GM10248 (cell line): ENCODE data around the gene ATP1A4.

ENCODE experiments used
- CTCF ChIA-PET: fragments of 300-600 bp; sonication (Branson Sonifier 250); formaldehyde crosslinking; extraction: SDS; loops from one replicate; lab custom pipeline; 2021; ENCODE audit warnings: antibody characterized with exemption; lab: Yijun Ruan, JAX
- POLR2A ChIA-PET: fragments of 350-650 bp; sonication (Branson Sonifier 250); formaldehyde crosslinking; extraction: SDS; loops from one replicate; lab custom pipeline; 2020; ENCODE audit warnings: antibody characterized with exemption; lab: Yijun Ruan, JAX
- DNase-seq: peaks from one replicate; pipeline ENCODE4 v3.0.0; 2012; ENCODE audit errors: extremely low spot score
- CTCF ChIP-seq: IDR thresholded peaks from 2 replicates; pipeline ENCODE4 v1.5.1; 2012; ENCODE audit warnings: mild to moderate bottlenecking, low read depth; ENCODE audit errors: extremely low read depth, missing control alignments, control extremely low read depth

ATP1A4 gene

GRCh38 chr1:160189649-160190625 is 38.5 kb downstream of the ATP1A4 start, which contains the start of gene CASQ1:
CASQ1 (plus strand) TSS chr1:160190575; CDS start chr1:160190752, 177 bp downstream.
- POLR2A ChIA-PET, result interaction anchor here (0.8 kb wide), 1 partner anchor 187 kb away, joined by 3 read pairs; no protein-coding TSS in a partner anchor
- CTCF ChIA-PET, result interaction anchor here (0.8 to 7.2 kb wide), 10 partner anchors 9 to 187 kb away, joined by 3 to 134 read pairs (median 12); partner anchors contain the start of genes PEA15 and PEX19
- no peak for DNase-seq
- TF ChIP-seq CTCF, result no peak

- CTCF ChIA-PET, result interaction anchor here (0.7 to 7.2 kb wide), 11 partner anchors 14 to 188 kb away, joined by 3 to 134 read pairs (median 15); partner anchors contain the start of genes PEA15 and PEX19
- POLR2A ChIA-PET, result no interaction called here
- no peak for TF ChIP-seq CTCF
- DNase-seq, result no peak
Observed at GRCh38 chr1:160191756-160192155, 40.4 kb downstream of the ATP1A4 start.

GRCh38 chr1:160192234-160192633 is 40.8 kb downstream of the ATP1A4 start:
- ChIA-PET POLR2A (no interaction called here), CTCF (interaction anchor here (1.4 to 7.2 kb wide), 14 partner anchors 9 to 187 kb away, joined by 3 to 134 read pairs (median 14); partner anchors contain the start of genes PEA15 and PEX19)
- no peak for TF ChIP-seq CTCF
- DNase-seq, result no peak

GRCh38 chr1:160193091-160193819 is 41.9 kb downstream of the ATP1A4 start:
- TF ChIP-seq CTCF, result peak; percentile 98
- ChIA-PET POLR2A (no interaction called here), CTCF (interaction anchor here (0.5 to 7.2 kb wide), 67 partner anchors 10 to 432 kb away, joined by 3 to 134 read pairs (median 5); partner anchors contain the start of genes DCAF8, IGSF8, PEA15 and PEX19)
- peak; percentile 79 for DNase-seq

GRCh38 chr1:160193832-160194736 is 42.7 kb downstream of the ATP1A4 start:
- ChIA-PET CTCF (interaction anchor here (0.5 to 7.2 kb wide), 67 partner anchors 11 to 431 kb away, joined by 3 to 134 read pairs (median 5); partner anchors contain the start of genes DCAF8, IGSF8, PEA15 and PEX19), POLR2A (no interaction called here)
- no peak for DNase-seq

More at GRCh38 chr1:160193832-160194736, 42.7 kb downstream of the ATP1A4 start:
- no peak for TF ChIP-seq CTCF
